ENCODE measurements around the gene LRP1B.

GRCh38 chr2:141242008-141242407 is 888.8 kb downstream of the LRP1B start:
- TF ChIP-seq CTCF (IDR thresholded peaks at IDR 0.05), result no peak
- no peak for TF ChIP-seq POLR2A (IDR thresholded peaks at IDR 0.05)

Measured in Peyer's patch (tissue), 4 donors.